ENCODE results near the gene GNLY.

The GNLY gene

GRCh38 chr2:85721641-85722040 is 27.5 kb downstream of the GNLY start:
- TF ChIP-seq SIN3A (IDR thresholded peaks at IDR 0.05; ENCODE audit: borderline replicate concordance, insufficient read depth, low read length) (no peak), TAF1 (IDR thresholded peaks at IDR 0.05; ENCODE audit: borderline replicate concordance, insufficient read depth, low read length) (no peak), FOXP2 (optimal IDR thresholded peaks at IDR 0.05; ENCODE audit: borderline replicate concordance, extremely low read depth, extremely low read length, insufficient read depth) (no peak), POLR2AphosphoS5 (IDR thresholded peaks at IDR 0.05; ENCODE audit: low read depth, low read length) (no peak), REST (IDR thresholded peaks at IDR 0.05; ENCODE audit: insufficient read depth in 1 of 2, low read depth in 2 of 2, low read length in 2 of 2) (no peak)

GRCh38 chr2:85722519-85722918 is 28.4 kb downstream of the GNLY start:
- TF ChIP-seq TAF1 (IDR thresholded peaks at IDR 0.05; ENCODE audit: borderline replicate concordance, insufficient read depth, low read length) = no peak
- no peak for TF ChIP-seq SIN3A (IDR thresholded peaks at IDR 0.05; ENCODE audit: borderline replicate concordance, insufficient read depth, low read length)
- no peak for TF ChIP-seq REST (IDR thresholded peaks at IDR 0.05; ENCODE audit: insufficient read depth in 1 of 2, low read depth in 2 of 2, low read length in 2 of 2)
- TF ChIP-seq POLR2AphosphoS5 (IDR thresholded peaks at IDR 0.05; ENCODE audit: low read depth, low read length) = no peak
- no peak for TF ChIP-seq FOXP2 (optimal IDR thresholded peaks at IDR 0.05; ENCODE audit: borderline replicate concordance, extremely low read depth, extremely low read length, insufficient read depth)

GRCh38 chr2:85723707-85724360 is 29.7 kb downstream of the GNLY start:
- TF ChIP-seq SIN3A (IDR thresholded peaks at IDR 0.05; ENCODE audit: borderline replicate concordance, insufficient read depth, low read length) (no peak), POLR2AphosphoS5 (IDR thresholded peaks at IDR 0.05; ENCODE audit: low read depth, low read length) (no peak), FOXP2 (optimal IDR thresholded peaks at IDR 0.05; ENCODE audit: borderline replicate concordance, extremely low read depth, extremely low read length, insufficient read depth) (no peak), REST (IDR thresholded peaks at IDR 0.05; ENCODE audit: insufficient read depth in 1 of 2, low read depth in 2 of 2, low read length in 2 of 2) (no peak), TAF1 (IDR thresholded peaks at IDR 0.05; ENCODE audit: borderline replicate concordance, insufficient read depth, low read length) (no peak)

- TF ChIP-seq POLR2AphosphoS5 (IDR thresholded peaks at IDR 0.05; ENCODE audit: low read depth, low read length) (no peak), TAF1 (IDR thresholded peaks at IDR 0.05; ENCODE audit: borderline replicate concordance, insufficient read depth, low read length) (no peak), REST (IDR thresholded peaks at IDR 0.05; ENCODE audit: insufficient read depth in 1 of 2, low read depth in 2 of 2, low read length in 2 of 2) (no peak), FOXP2 (optimal IDR thresholded peaks at IDR 0.05; ENCODE audit: borderline replicate concordance, extremely low read depth, extremely low read length, insufficient read depth) (no peak), SIN3A (IDR thresholded peaks at IDR 0.05; ENCODE audit: borderline replicate concordance, insufficient read depth, low read length) (no peak)
Measured at GRCh38 chr2:85724731-85725181, 30.6 kb downstream of the GNLY start.
